CD4-positive, alpha-beta T cell (primary cell): ENCODE results near the gene UGT1A10. TPM values are rescaled to one million over a fixed set of nuclear protein-coding genes. Genes with fewer than 3 reads are reported as not detected.

Experiments used
- ATAC-seq: fragments of 200-7000 bp; cut with Tn5 transposase; one replicate; pipeline ENCODE4 v1.10.0; 2022; ENCODE audit warnings: mild to moderate bottlenecking; ENCODE audit not compliant: poor library complexity
- CTCF ChIA-PET: fragments of 350-600 bp; sonication (Branson Sonifier 250); formaldehyde crosslinking; loops from one replicate; lab custom pipeline; 2021; ENCODE audit warnings: antibody characterized with exemption, inconsistent platforms; lab: Charles Lee
- POLR2A ChIA-PET: fragments of 350-600 bp; sonication (Branson Sonifier 250); formaldehyde crosslinking; loops from one replicate; lab custom pipeline; 2021; ENCODE audit warnings: antibody characterized with exemption, inconsistent platforms; lab: Charles Lee
- DNase-seq, 14 experiments: peaks; one replicate each; pipeline ENCODE4 v3.0.0-alpha.2; 2013 to 2020; ENCODE audit warnings: mixed read lengths in 2 of 14
- H3K27ac ChIP-seq, 2 donors: one replicate each; pipeline versions ENCODE4 v1.5.1 to v1.7.0; 2013; ENCODE audit warnings: low read length in 2 of 2, low read depth in 1 of 2, mild to moderate bottlenecking in 1 of 2
- H3K27me3 ChIP-seq, 2 experiments: 1 replicate in 1 of 2; 2 replicates in 1 of 2; pipeline versions ENCODE4 v1.6.1 to v1.7.0; 2013; ENCODE audit warnings: low read length in 2 of 2, control low read depth in 1 of 2, mild to moderate bottlenecking in 1 of 2, moderate library complexity in 1 of 2; ENCODE audit not compliant: insufficient read depth in 2 of 2, control insufficient read depth in 1 of 2
- H3K36me3 ChIP-seq: one replicate; pipeline ENCODE4 v1.6.1; 2013; ENCODE audit warnings: low read length, control low read depth; ENCODE audit not compliant: insufficient read depth
- H3K4me1 ChIP-seq: one replicate; pipeline ENCODE4 v1.6.1; 2013; ENCODE audit warnings: low read length, control low read depth; ENCODE audit not compliant: insufficient read depth
- H3K4me3 ChIP-seq: one replicate; pipeline ENCODE4 v1.5.1; 2013; ENCODE audit warnings: mild to moderate bottlenecking, low read length, moderate library complexity
- H3K9me3 ChIP-seq, 2 experiments: 1 replicate in 1 of 2; 2 replicates in 1 of 2; pipeline versions ENCODE4 v1.6.1 to v1.7.0; 2013; ENCODE audit warnings: low read length in 2 of 2, mild to moderate bottlenecking in 2 of 2, control low read depth in 1 of 2, moderate library complexity in 1 of 2; ENCODE audit not compliant: control insufficient read depth in 1 of 2, insufficient read depth in 1 of 2
- H3K27ac Mint-ChIP-seq: one replicate; pipeline ENCODE4 v1.8.0; 2020; ENCODE audit warnings: mixed read lengths
- H3K27me3 Mint-ChIP-seq: one replicate; pipeline ENCODE4 v1.8.0; 2021; ENCODE audit warnings: mixed read lengths
- H3K36me3 Mint-ChIP-seq: one replicate; pipeline ENCODE4 v1.8.0; 2021; ENCODE audit warnings: low read depth, mixed read lengths
- H3K4me1 Mint-ChIP-seq: one replicate; pipeline ENCODE4 v1.8.0; 2021; ENCODE audit warnings: low read depth, mixed read lengths
- H3K4me3 Mint-ChIP-seq: one replicate; pipeline ENCODE4 v1.8.0; 2020; ENCODE audit warnings: mild to moderate bottlenecking, mixed read lengths
- H3K9me3 Mint-ChIP-seq: one replicate; pipeline ENCODE4 v1.8.0; 2020; ENCODE audit warnings: mixed read lengths
- intact Hi-C, 2 experiments: fragments of 100-400 bp; cut with DNase I in 1 of 2; cut with micrococcal nuclease in 1 of 2; formaldehyde crosslinking; loops; one replicate each; pipeline versions ENCODE4 v1.15.1 to v1.9.0; 2023 to 2025; cut with DNase I, micrococcal nuclease
- total RNA-seq, 174 experiments: library from RNA in 2 of 174; stranded (reverse) in 2 of 174; gene quantifications; one replicate each; pipeline ENCODE4 v1.2.3 and lab custom pipeline; 2021 to 2026
- TF ChIP-seq, protein P1 (sequence below): fragments of 200-600 bp; IDR thresholded peaks from one replicate; pipeline ENCODE4 v1.8.0; 2022; ENCODE audit warnings: antibody characterized with exemption, mild to moderate bottlenecking

The UGT1A10 gene
- total RNA-seq, 2 experiments from 2014 or later, result not detected

GRCh38 chr2:233754872-233755611 lies 118.8 kb downstream of the UGT1A10 start:
- POLR2A ChIA-PET, result no interaction called here
- no peaks in the 10 kb centered on the region for H3K4me1 Mint-ChIP-seq
- intact Hi-C loops, result no loop called here
- H3K36me3 Mint-ChIP-seq, result no peaks in the 10 kb centered on the region
- Histone ChIP-seq H3K36me3 (no peaks in the 10 kb centered on the region), H3K27ac (no peak overlapping the region), H3K4me1 (no peaks in the 10 kb centered on the region), H3K4me3 (no peak overlapping the region), H3K9me3 (peaks cover 0 to 16% of the 10 kb centered on the region in 2 experiments), H3K27me3 (no peaks in the 10 kb centered on the region)
- no peak overlapping the region for H3K4me3 Mint-ChIP-seq
- H3K27ac Mint-ChIP-seq, result no peak overlapping the region
- DNase-seq (no peak), ATAC-seq (no peak)
- H3K9me3 Mint-ChIP-seq, result peaks cover 7% of the 10 kb centered on the region
- H3K27me3 Mint-ChIP-seq, result peaks cover 29% of the 10 kb centered on the region
- TF ChIP-seq, protein P1, sequence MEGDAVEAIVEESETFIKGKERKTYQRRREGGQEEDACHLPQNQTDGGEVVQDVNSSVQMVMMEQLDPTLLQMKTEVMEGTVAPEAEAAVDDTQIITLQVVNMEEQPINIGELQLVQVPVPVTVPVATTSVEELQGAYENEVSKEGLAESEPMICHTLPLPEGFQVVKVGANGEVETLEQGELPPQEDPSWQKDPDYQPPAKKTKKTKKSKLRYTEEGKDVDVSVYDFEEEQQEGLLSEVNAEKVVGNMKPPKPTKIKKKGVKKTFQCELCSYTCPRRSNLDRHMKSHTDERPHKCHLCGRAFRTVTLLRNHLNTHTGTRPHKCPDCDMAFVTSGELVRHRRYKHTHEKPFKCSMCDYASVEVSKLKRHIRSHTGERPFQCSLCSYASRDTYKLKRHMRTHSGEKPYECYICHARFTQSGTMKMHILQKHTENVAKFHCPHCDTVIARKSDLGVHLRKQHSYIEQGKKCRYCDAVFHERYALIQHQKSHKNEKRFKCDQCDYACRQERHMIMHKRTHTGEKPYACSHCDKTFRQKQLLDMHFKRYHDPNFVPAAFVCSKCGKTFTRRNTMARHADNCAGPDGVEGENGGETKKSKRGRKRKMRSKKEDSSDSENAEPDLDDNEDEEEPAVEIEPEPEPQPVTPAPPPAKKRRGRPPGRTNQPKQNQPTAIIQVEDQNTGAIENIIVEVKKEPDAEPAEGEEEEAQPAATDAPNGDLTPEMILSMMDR, result no peak
- CTCF ChIA-PET, result no interaction called here

DNA sequence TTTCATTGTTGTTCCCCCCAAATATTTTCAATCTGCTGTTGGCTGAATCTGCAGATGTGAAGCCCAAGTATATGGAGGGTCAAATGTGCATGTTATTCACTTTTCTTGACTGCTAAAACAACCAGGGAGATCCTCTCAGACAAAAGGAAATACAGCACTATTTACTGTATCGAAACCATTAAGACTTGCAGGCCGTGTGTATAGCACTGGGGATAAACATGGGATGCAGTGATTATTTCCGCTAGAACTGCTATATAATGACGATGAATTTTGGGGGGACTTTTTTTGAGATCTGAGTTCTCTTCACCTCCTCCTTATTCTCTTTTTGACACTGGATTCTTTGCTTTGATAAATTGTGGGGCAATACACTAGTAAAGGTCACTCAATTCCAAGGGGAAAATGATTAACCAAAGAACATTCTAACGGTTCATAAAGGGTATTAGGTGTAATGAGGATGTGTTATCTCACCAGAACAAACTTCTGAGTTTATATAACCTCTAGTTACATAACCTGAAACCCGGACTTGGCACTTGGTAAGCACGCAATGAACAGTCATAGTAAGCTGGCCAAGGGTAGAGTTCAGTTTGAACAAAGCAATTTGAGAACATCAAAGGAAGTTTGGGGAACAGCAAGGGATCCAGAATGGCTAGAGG lies 120.3 kb downstream of the UGT1A10 start:
- peaks cover 23% of the 10 kb centered on the region for H3K27me3 Mint-ChIP-seq
- no peaks in the 10 kb centered on the region for H3K4me1 ChIP-seq
- TF ChIP-seq, protein P1, result no peak
- H3K4me1 Mint-ChIP-seq, result no peaks in the 10 kb centered on the region
- H3K27me3 ChIP-seq, result no peaks in the 10 kb centered on the region
- POLR2A ChIA-PET, result no interaction called here
- ATAC-seq (no peak), DNase-seq (no peak)
- H3K27ac Mint-ChIP-seq, result no peak overlapping the region
- H3K36me3 Mint-ChIP-seq, result no peaks in the 10 kb centered on the region
- intact Hi-C loops, result no loop called here
- peaks cover 3% of the 10 kb centered on the region for H3K9me3 Mint-ChIP-seq
- H3K27ac ChIP-seq, result no peak overlapping the region
- no peak overlapping the region for H3K4me3 Mint-ChIP-seq
- no peaks in the 10 kb centered on the region for H3K36me3 ChIP-seq
- peaks cover 0 to 7% of the 10 kb centered on the region in 2 experiments for H3K9me3 ChIP-seq
- CTCF ChIA-PET, result no interaction called here
- H3K4me3 ChIP-seq, result no peak overlapping the region

GRCh38 chr2:233758141-233758540 lies 121.9 kb downstream of the UGT1A10 start:
- CTCF ChIA-PET, result no interaction called here
- POLR2A ChIA-PET, result no interaction called here
- no peak for DNase-seq
- Histone ChIP-seq H3K4me3 (no peak overlapping the region), H3K9me3 (peaks cover 0 to 7% of the 10 kb centered on the region in 2 experiments), H3K27me3 (no peaks in the 10 kb centered on the region), H3K4me1 (no peaks in the 10 kb centered on the region), H3K36me3 (no peaks in the 10 kb centered on the region), H3K27ac (no peak overlapping the region)
- ATAC-seq, result no peak
- Mint-ChIP-seq H3K27me3 (peaks cover 16% of the 10 kb centered on the region), H3K27ac (no peak overlapping the region), H3K36me3 (no peaks in the 10 kb centered on the region), H3K4me1 (no peaks in the 10 kb centered on the region), H3K4me3 (no peak overlapping the region), H3K9me3 (no peaks in the 10 kb centered on the region)
- TF ChIP-seq, protein P1, result no peak
- intact Hi-C loops, result no loop called here
